Measurements from ENCODE around the gene ZNF217.
"Not testable (repeated sequence)": the region's sequence is repeated elsewhere in the genome, so short reads cannot be mapped to it uniquely, and the experiment has no call there.

ZNF217 gene

DNA sequence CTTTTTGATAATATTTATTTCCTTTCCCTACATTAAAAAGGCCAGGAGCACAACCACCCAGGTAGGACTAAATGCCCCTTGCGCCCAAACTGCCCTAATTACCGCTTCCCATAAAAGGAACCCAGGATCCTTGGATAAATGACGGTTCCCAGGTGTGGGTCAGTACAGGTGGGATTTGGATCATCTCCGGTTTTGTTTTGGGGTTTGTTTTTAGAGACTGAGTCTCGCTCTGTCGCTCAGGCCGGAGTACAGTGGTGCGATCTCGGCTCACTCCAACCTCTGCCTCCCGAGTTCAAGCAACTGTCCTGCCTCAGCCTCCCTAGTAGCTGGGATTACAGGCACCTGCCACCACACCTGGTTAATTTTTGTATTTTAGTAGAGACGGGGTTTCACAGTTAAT is 28.4 kb downstream of the ZNF217 start:
- no peak for DNase-seq

DNA sequence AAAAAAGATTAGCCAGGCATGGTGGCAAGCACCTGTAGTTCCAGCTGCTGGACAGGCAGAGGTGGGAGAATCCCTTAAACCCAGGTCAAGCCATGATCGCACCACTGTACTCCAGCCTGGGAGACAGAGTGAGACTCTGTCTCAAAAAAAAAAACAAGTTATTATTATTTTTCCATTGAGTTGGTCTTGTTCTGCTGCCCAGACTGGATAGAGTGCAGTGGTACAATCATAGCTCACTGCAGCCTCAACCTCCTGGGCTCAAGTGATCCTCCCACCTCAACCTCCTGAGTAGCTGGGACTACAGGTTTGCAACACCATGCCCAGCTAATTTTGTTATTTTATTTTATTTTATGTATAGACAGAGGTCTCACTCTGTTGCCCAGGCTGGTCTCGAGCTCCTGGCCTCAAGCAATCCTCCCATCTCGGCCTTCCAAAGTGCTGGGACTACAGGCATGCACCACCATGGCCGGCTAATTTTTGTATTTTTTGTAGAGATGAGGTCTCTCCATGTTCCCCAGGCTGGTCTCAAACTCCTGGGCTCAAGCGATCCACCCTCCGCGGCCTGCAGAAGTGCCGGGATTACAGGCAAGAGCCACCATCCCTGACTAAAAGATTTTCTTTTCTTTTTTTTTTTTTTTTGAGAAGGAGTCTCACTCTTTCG is 31.4 kb downstream of the ZNF217 start:
- not testable (repeated sequence) for DNase-seq

DNA sequence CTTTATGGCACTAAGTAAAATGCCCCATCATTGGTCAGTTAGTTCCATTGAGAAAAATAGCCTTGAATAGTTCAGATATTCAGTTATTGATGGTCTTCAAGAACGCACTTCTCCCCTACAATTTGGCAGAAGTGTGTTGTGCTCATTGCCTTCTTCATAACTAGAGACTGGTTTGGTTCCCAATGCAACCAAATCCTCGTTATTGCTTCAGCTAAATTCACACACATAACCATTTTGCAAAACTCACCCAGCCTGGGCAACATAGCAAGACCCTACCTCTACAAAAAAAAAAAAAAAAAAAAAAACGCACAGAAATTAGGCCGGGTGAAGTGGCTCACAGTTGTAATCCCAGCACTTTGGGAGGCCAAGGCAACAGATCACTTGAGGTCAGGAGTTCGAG is 32.1 kb downstream of the ZNF217 start:
- no peak for DNase-seq

DNA sequence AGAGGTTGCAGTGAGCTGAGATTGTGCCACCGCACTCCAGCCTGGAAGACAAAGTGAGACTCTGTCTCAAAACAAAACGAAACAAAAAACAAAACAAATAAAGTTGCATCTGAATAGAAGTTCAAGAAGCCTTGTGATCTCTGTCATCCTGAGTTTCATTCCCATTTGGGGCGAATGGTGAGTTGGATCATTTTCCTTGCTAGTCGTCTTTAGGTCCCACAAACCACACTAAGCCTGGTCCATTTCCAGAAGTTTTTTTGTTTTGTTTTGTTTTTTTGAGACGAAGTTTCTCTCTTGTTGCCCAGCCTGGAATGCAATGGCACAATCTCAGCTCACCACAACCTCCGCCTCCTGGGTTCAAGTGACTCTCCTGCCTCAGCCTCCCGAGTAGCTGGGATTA is 33.8 kb downstream of the ZNF217 start:
- DNase-seq = no peak

DNA sequence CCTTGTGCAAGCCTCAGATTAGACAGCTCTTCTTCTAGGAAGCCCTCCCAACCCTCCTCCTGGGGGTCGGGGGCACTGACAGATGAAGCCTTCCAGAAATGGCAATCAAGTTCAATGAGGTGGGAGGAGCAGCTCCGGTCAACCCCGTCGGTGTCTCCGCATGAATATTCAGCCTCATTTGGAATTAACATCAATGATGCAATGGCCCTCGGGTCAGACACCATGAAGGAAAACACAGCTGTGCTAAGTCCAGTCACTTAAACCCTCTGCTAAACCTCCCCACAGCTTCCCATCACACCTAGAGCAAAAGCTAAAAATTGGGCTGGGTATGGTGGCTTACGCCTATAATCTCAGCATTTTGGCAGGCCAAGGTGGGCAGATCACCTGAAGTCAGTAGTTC is 36.5 kb downstream of the ZNF217 start:
- no peak for DNase-seq

DNA sequence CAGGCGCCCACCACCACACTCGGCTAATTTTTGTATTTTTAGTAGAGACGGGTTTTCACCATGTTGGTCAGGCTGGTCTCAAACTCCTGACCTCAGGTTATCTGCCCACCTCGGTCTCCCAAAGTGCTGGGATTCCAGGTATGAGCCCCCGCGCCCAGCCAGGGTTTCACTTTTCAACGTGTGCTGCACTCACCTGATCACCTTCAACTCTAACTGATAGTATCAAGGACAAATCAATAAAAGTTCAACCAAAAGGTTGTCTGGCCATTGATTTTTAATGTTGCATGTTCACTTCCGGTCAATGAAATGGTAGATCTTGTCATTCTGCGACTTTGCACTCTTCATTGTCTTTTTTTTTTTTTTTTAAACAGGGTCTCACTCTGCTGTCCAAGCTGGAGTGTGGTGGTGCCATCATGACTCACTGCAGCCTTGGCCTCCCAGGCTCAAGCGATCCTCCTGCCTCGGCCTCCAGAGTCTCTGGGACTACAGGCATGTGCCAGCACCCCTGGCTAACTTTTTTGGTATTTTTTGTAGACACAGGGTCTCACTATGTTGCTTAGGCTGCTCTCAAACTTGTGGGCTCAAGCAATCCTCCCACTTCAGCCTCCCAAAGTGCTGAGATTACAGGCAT is 37.3 kb downstream of the ZNF217 start:
- DNase-seq = no peak

DNA sequence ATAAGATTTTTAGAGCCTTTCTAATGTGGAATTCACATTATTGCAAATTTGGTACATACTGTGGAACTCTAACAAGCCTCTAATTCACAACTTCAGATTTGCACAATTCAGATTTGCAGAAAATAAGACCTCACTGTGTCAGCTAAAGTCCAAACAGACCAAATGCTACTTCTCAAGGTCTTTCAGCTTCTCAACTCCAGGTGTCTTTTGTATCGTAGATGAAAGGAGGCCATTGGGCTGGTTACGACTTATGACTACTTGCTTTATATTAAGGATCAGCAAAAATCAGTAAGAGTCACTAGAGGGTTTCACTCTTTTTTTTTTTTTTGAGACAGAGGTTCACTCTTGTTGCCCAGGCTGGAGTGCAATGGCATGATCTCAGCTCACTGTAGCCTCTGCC is 37.8 kb downstream of the ZNF217 start:
- no peak for DNase-seq

DNA sequence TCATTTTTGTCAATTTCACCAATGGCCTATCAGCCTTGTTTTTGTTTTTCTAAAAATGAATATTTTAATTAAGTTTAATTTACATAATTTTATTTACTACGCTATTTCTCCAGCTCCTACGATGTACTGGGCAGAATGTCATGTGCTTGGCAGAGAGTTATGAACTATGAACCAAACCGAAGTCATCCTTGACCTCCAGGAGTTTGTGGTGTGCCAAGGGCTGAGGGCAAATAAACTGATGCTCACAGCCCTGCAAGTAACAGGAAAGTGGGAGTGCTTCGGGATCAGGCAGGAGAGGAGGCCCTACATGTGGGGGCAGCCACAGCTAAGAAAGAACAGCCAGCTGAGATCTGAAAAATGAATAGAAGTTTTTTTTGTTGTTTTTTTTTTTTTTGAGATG is 38.6 kb downstream of the ZNF217 start:
- DNase-seq = no peak

DNA sequence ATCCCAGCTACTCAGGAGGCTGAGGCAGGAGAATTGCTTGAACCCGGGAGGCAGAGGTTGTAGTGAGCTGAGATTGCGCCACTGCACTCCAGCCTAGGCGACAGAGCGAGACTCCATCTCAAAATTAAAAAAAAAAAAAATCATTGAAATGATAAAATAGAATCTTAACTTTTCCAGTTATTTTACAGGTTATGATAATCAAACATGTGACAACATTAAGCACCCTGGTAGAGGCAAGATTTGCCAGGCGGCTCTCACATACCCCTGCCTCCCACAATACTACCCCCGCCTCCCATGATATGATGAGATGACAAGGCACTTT is 41.1 kb downstream of the ZNF217 start:
- DNase-seq = not testable (repeated sequence)

DNA sequence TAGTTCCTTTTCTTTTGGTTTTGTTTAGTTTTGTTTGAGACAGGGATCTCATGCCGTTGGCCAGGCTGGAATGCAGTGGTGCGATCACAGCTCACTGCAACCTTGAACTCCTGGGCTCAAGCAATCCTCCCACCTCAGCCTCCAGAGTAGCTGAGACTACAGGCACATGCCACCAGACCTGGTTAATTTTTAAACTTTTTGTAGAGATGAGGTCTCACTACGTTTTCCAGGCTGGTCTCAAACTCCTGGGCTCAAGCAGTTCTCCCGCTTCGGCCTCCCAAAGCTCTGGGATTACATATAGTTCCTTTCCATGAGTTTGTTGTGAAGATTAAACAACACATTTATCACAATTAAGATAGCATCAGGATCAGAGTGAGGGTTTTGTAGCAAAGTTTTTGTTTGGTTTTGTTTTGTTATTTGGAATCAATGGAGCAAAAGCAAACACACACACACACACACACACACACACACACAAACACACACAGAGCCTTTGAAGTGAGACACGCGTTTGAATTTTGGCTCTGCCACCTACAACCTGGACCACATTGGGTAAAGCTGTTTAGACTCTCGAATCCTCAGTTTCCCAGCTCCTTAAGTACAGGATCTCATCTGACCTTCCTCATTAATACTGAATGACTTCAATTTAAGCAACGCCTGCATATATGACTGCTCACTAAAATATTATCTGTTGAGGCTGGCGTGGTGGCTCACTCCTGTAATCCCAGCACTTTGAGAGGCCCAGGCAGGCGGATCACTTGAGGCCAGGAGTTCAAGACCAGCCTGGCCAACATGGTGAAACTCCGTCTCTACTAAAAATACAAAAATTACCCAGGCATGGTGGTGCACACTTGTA is 41.7 kb downstream of the ZNF217 start:
- DNase-seq = not testable (repeated sequence)

DNA sequence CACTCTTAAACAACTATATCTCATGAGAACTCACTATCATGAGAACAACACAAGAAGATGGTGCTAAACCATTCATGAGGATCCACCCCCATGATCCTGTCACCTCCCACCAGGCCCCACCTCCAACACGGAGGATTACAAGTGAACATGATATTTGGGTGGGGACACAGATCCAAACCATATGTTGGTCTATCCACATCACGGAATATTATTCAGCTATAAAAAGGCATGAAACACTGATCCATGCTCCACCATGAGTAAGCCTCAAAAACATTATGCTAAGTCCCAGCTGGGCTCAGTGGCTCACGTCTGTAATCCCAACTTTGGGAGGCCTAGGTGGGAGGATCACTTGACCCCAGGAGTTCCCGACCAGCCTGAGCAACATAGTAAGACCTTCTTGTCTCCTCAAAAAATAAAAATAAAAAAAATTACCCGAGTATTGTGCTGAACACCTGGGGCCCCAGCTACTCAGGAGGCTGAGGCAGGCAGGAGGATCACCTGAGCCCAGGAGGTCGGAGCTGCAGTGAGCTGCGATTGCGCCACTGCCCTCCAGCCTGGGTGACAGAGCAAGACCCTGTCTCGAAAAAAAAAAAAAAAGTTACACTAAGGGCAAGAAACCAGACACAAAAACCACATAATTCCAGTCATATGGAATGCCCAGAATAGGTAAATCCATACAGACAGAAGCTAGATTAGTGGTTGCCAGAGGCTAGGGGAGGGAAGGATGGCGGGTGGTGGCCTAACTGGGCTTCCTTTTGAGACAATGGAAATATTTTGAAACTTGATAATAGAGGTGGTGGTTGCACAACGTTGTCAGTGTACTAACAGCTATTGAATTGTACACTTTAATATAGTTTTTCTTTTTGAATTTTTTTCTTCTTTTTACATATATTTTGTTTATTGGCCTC is 43.1 kb downstream of the ZNF217 start:
- no peak for DNase-seq

DNA sequence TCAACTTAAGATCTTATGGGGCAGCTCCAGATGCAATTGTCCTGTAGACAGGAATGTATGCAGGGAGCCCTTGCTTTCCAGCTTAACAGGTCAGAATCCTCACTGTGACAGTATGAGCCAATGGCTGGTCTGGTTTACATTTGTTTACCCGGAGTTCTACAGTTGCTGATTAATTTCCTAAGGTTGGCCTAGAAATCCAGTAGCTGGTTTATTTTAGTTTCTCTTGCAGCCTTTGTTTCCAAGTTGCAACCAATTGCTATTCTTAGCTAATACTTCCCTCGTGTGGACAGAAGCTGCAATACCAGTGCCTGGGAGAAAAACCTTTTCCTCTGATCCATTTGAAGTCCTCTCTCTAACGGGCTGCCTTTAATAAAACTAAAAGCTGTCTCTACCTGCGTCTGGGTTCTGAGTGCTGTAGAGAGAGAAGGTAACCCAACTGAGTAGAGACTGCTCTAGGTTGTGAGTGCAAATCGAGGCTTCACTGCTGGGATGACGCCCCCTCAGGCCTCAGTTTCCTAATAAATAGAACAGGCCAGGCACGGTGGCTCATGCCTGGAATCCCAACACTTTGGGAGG is 45.9 kb downstream of the ZNF217 start:
- DNase-seq = peak; percentile 64 to 65

DNA sequence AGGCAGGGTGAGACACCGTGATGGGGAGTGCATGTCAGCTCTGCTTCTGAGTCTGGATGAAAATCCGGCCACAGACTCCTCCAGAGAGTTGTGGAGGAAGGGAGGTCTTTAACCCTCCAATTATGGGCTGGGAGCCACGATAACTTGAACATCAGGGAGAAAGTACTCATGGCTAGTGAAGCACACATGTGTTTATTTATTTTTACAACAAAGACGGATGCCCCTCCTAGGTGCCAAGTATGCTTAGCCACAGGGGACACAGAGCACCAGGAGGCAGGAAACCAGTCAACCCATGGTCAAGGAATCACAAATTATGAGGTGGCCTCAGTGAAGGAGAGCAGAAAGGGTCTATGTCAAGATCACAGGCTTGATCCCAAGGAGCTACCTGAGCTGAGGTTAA is 54.1 kb downstream of the ZNF217 start:
- DNase-seq = no peak

DNA sequence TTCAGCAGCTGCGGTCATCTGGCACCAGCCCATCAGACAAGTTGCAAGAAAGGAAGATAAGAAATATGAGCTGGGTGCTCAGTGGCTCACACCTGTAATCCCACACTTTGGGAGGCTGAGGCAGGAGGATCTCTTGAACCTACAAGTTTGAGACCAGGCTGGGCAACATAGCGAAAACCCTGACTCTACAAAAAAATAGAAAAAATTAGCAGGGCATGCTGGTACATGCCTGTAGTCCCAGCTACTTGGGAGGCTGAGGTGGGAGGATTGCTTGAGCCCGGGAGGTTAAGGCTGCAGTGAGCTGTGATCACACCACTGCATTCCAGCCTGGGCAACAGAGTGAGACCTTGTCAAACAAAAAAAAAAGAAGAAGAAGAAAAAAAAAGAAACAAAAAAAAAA is 57.3 kb downstream of the ZNF217 start:
- DNase-seq = not testable (repeated sequence)

DNA sequence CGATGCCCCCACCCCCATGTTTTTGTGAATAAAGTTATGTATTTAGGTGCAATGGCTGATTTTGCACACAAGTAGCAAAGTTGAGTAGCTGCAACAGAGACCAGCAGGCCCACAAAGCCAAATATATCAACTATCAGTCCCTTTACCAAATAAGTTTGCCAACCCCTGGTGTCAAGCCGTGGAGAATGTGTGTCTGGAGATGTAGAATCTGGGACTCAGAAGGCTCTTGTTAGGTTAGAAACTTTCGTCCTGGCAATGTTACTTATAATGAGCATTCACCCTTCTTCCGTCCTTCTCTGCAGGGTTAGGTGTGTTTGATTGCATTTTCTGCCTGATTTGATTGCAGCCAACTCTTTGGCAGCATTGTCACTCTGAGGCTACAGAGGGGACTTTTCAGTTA is 57.8 kb downstream of the ZNF217 start:
- no peak for DNase-seq

DNA sequence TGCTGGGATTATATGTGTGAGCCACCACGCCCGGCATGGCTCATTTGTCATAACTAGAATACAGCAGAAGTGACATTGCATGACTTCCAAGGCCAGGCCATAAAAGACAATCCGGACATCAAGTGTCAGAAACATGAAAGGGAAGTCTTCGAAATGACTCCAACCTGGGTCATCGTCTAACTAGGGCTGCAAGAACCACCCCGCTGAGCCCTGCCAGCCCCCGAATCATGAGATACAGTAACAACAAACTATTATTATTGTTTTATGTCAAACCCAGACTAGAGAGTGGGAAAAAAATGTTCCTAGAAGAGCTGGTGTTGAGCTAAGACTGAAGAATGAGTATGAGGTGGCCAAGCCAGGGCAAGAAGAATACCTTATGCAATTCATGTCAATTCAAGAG is 59.6 kb downstream of the ZNF217 start:
- DNase-seq = no peak

DNA sequence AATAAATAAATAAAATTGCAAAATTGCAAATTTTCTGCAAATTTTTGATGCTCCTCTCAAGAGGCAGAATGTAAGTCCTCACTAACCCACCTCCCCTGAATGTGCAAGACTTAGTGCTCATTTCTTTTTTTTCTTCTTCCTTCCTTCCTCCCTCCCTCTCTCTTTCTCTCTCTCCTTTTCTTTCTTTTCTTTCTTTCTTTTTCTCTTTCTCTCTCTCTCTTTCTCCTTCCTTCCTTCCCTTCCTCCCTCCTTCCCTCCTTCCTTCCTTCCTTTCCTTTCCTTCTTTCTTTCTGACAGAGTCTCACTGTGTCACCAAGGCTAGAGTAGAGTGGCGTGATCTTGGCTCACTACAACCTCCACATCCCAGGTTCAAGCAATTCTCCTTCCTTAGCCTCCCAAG is 60.1 kb downstream of the ZNF217 start:
- no peak for DNase-seq

DNA sequence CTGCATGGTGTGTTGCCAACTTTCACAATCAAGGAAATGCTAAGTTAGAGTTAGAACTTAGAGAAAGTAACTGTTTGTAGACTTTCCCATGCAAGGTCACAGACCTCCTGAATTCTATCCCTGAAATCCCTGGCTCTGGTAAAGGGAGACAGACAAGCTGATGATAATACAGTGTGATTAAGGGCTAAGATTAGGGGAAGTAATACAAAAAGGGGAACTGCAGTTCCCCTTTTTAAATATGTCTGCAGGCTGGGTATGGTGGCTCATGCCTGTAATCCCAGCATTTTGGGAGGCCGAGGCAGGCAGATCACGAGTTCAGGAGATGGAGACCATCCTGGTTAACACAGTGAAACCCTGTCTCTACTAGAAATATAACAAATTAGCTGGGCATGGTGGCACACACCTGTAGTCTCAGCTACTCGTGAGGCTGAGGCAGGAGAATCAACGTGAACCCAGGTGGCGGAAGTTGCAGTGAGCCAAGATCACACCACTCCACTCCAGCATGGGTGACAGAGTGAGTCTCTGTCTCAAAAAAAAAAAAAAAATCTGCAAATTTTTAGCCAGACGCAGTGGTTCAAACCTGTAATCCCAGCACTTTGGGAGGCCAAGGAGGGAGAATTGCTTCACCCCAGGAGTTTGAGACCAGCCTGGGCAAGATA is 60.9 kb downstream of the ZNF217 start:
- DNase-seq = peak; percentile 17 to 37

DNA sequence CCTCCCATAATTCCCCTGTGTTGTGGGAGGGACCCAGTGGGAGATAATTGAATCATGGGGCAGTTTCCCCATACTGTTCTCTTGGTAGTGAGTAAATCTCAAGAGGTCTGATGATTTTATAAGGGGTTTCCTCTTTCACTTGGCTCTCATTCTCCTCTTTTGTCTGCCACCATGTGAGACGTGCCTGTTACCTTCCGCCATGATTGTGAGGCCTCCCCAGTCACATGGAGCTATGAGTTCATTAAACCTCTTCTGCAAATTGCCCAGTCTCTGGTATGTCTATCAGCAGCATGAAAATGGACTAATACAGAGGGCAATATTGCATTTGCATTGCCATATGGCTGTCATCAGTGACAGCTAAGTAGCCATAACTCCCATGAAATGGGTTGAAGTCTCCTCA is 63.2 kb downstream of the ZNF217 start:
- peak; percentile 29 to 34 for DNase-seq

DNA sequence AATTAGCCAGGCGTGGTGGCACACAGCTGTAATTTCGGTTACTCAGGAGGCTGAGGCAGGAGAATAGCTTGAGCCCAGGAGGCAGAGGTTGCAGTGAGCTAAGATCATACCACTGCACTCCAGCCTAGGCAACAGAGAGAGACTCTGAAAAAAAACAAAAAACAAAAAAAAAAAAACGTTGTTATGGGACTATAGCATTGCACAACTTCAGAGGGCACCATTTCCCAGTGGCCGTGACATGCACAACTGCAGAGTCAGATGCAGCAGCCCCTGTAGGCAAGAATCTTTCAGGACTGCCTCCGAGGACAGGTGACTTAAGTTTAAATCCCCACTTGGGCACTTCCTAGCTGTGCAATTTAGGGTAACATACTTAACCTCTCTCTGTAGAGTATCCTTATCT is 64.0 kb downstream of the ZNF217 start:
- DNase-seq = no peak

DNA sequence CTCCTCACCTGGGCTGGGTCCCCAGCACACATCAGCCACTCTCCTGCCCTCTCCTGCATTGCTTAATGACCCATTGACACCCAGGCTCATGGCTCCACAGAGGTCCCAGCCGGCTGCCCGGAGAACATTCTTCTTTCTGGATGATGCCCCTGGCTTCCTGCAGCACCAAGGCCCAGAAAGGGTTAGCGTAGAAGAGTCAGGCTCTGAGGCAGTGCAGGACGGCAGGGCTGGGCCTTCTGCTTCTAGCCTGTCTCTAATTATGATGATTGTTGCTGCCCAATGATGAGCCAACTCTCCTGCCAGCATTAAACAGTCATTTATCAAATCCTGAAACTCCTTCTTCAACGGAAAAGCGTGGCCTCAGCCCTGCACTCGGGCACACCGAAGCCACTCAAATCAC is 66.4 kb downstream of the ZNF217 start:
- DNase-seq = no peak
